Measurements from ENCODE around the gene WSCD2. TPM values are rescaled to one million over a fixed set of nuclear protein-coding genes. Genes with fewer than 3 reads are reported as not detected.

The WSCD2 gene
- total RNA-seq, 2 donors from 2014 or later: 6.5 to 6.7 TPM

GRCh38 chr12:108117163-108117849 is 11.8 kb upstream of the WSCD2 start:
- no peak for TF ChIP-seq CTCF (IDR thresholded peaks at IDR 0.05)
- TF ChIP-seq POLR2A (IDR thresholded peaks at IDR 0.05): no peak
- no peak for TF ChIP-seq POLR2AphosphoS5 (IDR thresholded peaks at IDR 0.05)
- Histone ChIP-seq H3K27ac (no peak overlapping the region), H3K4me3 (no peak overlapping the region), H3K4me1 (replicated peaks) (no peaks in the 10 kb centered on the region), H3K27me3 (replicated peaks; ENCODE audit: insufficient read depth) (no peaks in the 10 kb centered on the region), H3K9me3 (no peaks in the 10 kb centered on the region), H3K36me3 (no peaks in the 10 kb centered on the region)
- DNase-seq (ENCODE audit: low spot score): no peak
- WGBS: 59% methylated on average over 6 of the region's 6 CpGs
- intact Hi-C loops (cut with DNase I): no loop called here

- no peaks in the 10 kb centered on the region for H3K36me3 ChIP-seq
- H3K4me1 ChIP-seq (replicated peaks): no peaks in the 10 kb centered on the region
- no peak for DNase-seq (ENCODE audit: low spot score)
- H3K27me3 ChIP-seq (replicated peaks; ENCODE audit: insufficient read depth): peaks cover 2% of the 10 kb centered on the region
- H3K9me3 ChIP-seq: no peaks in the 10 kb centered on the region
- intact Hi-C loops (cut with DNase I): no loop called here
- H3K4me3 ChIP-seq: no peak overlapping the region
- TF ChIP-seq CTCF (IDR thresholded peaks at IDR 0.05): no peak
- no peak overlapping the region for H3K27ac ChIP-seq
Measured at GRCh38 chr12:108117902-108118301, 11.2 kb upstream of the WSCD2 start.

- H3K27me3 ChIP-seq (replicated peaks; ENCODE audit: insufficient read depth): peaks cover 2% of the 10 kb centered on the region
- TF ChIP-seq CTCF (IDR thresholded peaks at IDR 0.05) (no peak), POLR2A (IDR thresholded peaks at IDR 0.05) (no peak), POLR2AphosphoS5 (IDR thresholded peaks at IDR 0.05) (no peak)
- no peaks in the 10 kb centered on the region for H3K36me3 ChIP-seq
- H3K9me3 ChIP-seq: no peaks in the 10 kb centered on the region
- no peaks in the 10 kb centered on the region for H3K4me1 ChIP-seq (replicated peaks)
- WGBS: 73% methylated on average over 7 of the region's 7 CpGs
- H3K27ac ChIP-seq: no peak overlapping the region
- DNase-seq (ENCODE audit: low spot score): no peak
- intact Hi-C loops (cut with DNase I): no loop called here
- no peak overlapping the region for H3K4me3 ChIP-seq
Measured at GRCh38 chr12:108119126-108119973, 9.7 kb upstream of the WSCD2 start.

- no peak for DNase-seq (ENCODE audit: low spot score)
- Histone ChIP-seq H3K9me3 (no peaks in the 10 kb centered on the region), H3K4me1 (replicated peaks) (no peaks in the 10 kb centered on the region), H3K4me3 (no peak overlapping the region), H3K27me3 (replicated peaks; ENCODE audit: insufficient read depth) (peaks cover 2% of the 10 kb centered on the region), H3K27ac (no peak overlapping the region), H3K36me3 (no peaks in the 10 kb centered on the region)
- WGBS: 81% methylated on average over 8 of the region's 8 CpGs
- TF ChIP-seq CTCF (IDR thresholded peaks at IDR 0.05) (no peak), POLR2AphosphoS5 (IDR thresholded peaks at IDR 0.05) (no peak), POLR2A (IDR thresholded peaks at IDR 0.05) (no peak)
- intact Hi-C loops (cut with DNase I): no loop called here
Measured at GRCh38 chr12:108119974-108120862, 8.9 kb upstream of the WSCD2 start.

Data from prostate gland (tissue), 2 donors.